Uterus (tissue), 2 donors: ENCODE measurements around the gene MRPL51.

Experiments used
- CTCF ChIP-seq, 4 experiments: fragments of 200-600 bp in 2 of 4; fragments of 450-650 bp in 2 of 4; sonication (generic) in 2 of 4; IDR thresholded peaks; one replicate each; pipeline ENCODE4 v1.5.1; 2016 to 2019; ENCODE audit warnings: antibody characterized with exemption in 4 of 4, mild to moderate bottlenecking in 2 of 4, moderate library complexity in 1 of 4
- POLR2A ChIP-seq, 2 donors: fragments of 450-650 bp; IDR thresholded peaks; one replicate each; pipeline ENCODE4 v1.6.1; 2016; ENCODE audit warnings: antibody characterized with exemption in 2 of 2, mild to moderate bottlenecking in 1 of 2, moderate library complexity in 1 of 2

DNA sequence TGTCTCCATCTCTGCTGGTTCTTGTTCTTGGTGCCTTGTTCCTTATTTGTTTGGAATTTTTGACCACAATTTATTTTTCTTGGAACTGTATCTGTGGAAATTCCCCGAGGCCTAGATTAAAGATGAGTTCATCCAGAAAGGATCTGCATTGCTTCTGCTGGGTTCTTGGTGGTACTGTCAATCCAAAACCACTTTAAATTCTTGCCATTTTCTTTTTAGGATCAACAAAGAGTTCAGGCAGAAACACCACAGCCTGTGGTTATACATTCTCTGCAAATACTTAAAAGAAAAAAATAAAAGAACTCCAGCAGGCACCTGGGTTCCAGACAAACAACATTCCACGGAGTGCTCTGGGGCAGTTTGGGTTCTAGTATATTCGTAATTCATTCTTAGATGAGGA, 16.6 kb downstream of the MRPL51 start:
- TF ChIP-seq CTCF (IDR thresholded peaks at IDR 0.05) = no peak
- TF ChIP-seq POLR2A (IDR thresholded peaks at IDR 0.05) = no peak
